Subcutaneous adipose tissue (tissue), 4 donors: ENCODE data around the gene HLA-E. TPM values are rescaled to one million over a fixed set of nuclear protein-coding genes. Genes with fewer than 3 reads are reported as not detected.

Experiments used
- total RNA-seq, 4 donors: library from RNA; depleted of rRNA; stranded (reverse); fragments of >200 nt; gene quantifications; one replicate each; pipeline ENCODE4 v1.1.0, GENCODE V29; 2016
- TF ChIP-seq, protein P1 (sequence below): fragments of 450-650 bp; IDR thresholded peaks from one replicate; pipeline ENCODE4 v1.5.1; 2016; ENCODE audit warnings: low read depth, mild to moderate bottlenecking, control low read depth, antibody characterized with exemption, moderate library complexity

HLA-E gene
- total RNA-seq, 4 donors from 2014 or later, result 287 to 1,087 (median 819) TPM

- TF ChIP-seq, protein P1, sequence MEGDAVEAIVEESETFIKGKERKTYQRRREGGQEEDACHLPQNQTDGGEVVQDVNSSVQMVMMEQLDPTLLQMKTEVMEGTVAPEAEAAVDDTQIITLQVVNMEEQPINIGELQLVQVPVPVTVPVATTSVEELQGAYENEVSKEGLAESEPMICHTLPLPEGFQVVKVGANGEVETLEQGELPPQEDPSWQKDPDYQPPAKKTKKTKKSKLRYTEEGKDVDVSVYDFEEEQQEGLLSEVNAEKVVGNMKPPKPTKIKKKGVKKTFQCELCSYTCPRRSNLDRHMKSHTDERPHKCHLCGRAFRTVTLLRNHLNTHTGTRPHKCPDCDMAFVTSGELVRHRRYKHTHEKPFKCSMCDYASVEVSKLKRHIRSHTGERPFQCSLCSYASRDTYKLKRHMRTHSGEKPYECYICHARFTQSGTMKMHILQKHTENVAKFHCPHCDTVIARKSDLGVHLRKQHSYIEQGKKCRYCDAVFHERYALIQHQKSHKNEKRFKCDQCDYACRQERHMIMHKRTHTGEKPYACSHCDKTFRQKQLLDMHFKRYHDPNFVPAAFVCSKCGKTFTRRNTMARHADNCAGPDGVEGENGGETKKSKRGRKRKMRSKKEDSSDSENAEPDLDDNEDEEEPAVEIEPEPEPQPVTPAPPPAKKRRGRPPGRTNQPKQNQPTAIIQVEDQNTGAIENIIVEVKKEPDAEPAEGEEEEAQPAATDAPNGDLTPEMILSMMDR, result no peak
Observed at GRCh38 chr6:30511169-30511546, 21.8 kb downstream of the HLA-E start.

DNA sequence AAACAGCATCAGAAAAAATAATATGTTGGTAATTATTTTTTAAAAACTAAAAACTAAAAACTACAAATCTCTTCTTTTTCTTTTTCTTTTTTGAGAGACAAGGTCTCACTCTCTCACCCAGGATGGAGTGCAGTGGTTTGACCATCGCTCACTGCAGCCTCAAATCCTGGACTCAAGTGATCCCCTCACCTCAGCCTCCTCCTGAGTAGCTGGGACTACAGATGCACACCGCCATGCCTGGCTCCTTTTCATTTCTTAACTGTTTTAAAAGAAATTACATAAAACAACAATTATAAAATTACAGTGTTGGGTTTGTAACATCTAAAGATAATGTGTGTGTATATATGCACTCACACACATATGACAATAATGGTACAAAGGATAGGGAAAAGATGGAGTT lies 24.1 kb downstream of the HLA-E start:
- TF ChIP-seq, protein P1, result no peak

DNA sequence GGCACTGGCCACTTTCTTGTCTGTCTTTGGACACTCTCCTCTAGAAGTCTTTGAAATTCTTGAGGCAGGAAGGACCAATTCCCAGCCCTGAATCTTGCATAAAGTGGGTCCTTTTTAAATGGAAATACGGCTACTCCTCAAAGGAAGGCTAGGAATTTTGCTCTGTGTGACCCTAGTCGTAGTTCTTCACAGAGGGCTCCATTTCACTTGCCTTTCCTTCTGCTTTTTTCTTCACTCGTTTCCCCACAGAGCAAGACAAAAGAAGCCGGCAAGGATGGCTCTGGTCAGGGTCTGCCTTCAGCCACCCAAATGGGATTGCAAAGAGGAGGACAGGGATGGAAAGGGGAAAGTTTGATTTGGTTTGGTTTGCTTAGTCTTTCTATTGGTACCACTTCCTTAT lies 25.8 kb downstream of the HLA-E start:
- TF ChIP-seq, protein P1, result no peak

DNA sequence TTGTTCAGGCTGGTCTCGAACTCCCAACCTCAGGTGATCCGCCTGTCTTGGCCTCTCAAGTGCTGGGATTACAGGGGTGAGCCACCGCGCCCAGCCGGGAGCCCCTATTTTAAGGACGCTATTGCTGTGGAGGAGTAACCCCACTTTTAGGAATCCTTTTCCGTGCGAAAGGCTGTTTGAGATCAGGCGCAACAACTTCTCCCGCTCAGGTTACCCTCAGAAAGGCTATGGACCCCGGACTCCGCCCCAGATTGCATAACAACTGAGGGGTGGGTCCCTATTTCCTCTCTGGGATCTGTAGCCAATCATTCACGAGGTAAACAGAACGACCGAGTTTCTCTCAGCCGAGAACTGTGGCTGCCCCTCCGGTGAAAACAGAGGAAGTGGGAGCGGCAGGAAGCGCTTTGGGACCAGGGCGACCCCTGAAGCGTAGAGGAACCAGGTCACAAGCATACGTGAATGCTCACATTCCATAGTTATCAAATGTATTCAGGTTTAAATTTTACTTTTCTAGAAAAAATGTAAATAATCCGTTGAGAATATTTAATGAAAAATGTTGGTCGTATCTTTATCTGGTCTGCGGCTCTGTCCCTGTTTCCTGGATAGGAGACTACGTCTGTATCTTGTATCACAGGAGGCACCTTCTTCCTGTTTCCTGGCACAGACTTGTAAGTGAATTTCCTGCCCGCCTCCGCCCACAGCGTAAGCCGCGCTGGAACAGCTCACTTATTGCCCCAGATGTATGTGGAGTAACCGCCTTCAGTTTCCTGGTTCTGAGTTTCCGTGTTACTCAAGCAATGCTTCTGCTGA lies 26.8 kb downstream of the HLA-E start:
- TF ChIP-seq, protein P1, result no peak

GRCh38 chr6:30520522-30520921 lies 31.2 kb downstream of the HLA-E start:
- TF ChIP-seq, protein P1, result no peak

- TF ChIP-seq, protein P1, result no peak
Observed at GRCh38 chr6:30530014-30530413, 40.7 kb downstream of the HLA-E start.

DNA sequence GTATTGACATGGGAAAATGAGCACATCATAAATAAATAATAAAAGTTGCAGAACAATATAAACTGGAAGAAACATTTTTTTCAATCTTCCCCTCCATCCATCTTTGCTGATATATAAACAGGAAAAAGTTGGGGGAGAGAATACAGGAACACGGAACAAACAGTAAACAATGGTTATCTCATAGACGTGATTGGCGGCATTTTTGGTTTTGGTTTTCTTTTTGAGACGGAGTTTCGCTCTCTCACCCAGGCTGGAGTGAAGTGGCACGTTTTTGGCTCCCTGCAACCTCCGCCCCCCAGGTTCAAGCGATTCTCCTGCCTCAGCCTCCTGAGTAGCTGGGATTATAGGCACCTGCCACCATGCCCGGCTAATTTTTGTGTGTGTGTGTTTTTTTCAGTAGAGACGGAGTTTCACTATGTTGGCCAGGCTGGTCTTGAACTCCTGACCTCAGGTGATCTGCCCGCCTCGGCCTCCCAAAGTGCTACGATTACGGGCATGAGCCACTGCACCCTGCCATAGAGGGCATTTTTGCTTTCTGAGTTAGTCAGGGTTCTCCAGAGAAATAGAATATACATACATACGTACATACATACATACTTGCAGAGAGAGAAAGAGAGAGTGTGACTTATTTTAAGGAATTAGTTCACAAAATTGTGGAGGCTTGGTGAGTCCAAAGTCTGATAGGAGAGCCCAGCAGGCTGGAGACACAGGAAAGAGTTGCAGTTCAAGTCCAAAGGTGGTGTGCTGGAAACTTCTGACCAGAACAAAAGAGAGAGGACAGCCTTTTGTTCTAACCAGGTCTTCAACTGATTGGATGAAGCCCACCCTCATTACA lies 44.4 kb downstream of the HLA-E start:
- TF ChIP-seq, protein P1, result no peak
